ENCODE measurements around the gene MBP. TPM values are rescaled to one million over a fixed set of nuclear protein-coding genes. Genes with fewer than 3 reads are reported as not detected.

Gene MBP
- total RNA-seq, 1 experiment from 2014 or later, result 88.8 TPM

- in situ Hi-C loops (cut with HindIII; ENCODE audit: low pct_unique_long_range_greater_than_20kb, low sequenced_read_pairs), result no loop called here
- DNase-seq (ENCODE audit: low read depth, low spot score), result no peak
- CTCF ChIA-PET, result interaction anchor here (0.6 to 0.7 kb wide), 2 partner anchors 96 to 192 kb away, joined by 3 to 32 read pairs; no protein-coding TSS in a partner anchor
Measured at GRCh38 chr18:77015771-77016710, 116.5 kb downstream of the MBP start.

GRCh38 chr18:77015169-77015568 lies 117.4 kb downstream of the MBP start:
- ATAC-seq, result no peak
- CTCF ChIA-PET, result interaction anchor here (0.7 kb wide), 1 partner anchor 191 kb away, joined by 3 read pairs; no protein-coding TSS in a partner anchor

More at GRCh38 chr18:77015771-77016710, 116.5 kb downstream of the MBP start:
- Histone ChIP-seq H3K27me3 (ENCODE audit: control insufficient read depth, insufficient read depth, low read length) (no peaks in the 10 kb centered on the region), H3K9me3 (ENCODE audit: control insufficient read depth, insufficient read depth, low read depth, low read length) (no peaks in the 10 kb centered on the region), H3K27ac (ENCODE audit: low read length) (no peak overlapping the region), H3K4me3 (ENCODE audit: low read depth in 2 of 2, low read length in 2 of 2) (no peak overlapping the region), H3K36me3 (ENCODE audit: control insufficient read depth, insufficient read depth, low read length) (no peaks in the 10 kb centered on the region), H3K4me1 (ENCODE audit: control insufficient read depth, insufficient read depth, low read length) (no peaks in the 10 kb centered on the region; the same call in 1 of the 2 replicates)
- BruUV-seq (replicated peaks), result TSS peak; percentile 53
- intact Hi-C loops (cut with micrococcal nuclease; ENCODE audit: unreplicated experiment), result no loop called here
- TF ChIP-seq SIN3A (IDR thresholded peaks at IDR 0.05; ENCODE audit: borderline replicate concordance, insufficient read depth, low read depth, low read length), result no peak
- TF ChIP-seq REST (IDR thresholded peaks at IDR 0.05; ENCODE audit: insufficient read depth in 1 of 2, low read depth in 2 of 2, low read length in 1 of 2), result no peak
- TF ChIP-seq, protein P1, sequence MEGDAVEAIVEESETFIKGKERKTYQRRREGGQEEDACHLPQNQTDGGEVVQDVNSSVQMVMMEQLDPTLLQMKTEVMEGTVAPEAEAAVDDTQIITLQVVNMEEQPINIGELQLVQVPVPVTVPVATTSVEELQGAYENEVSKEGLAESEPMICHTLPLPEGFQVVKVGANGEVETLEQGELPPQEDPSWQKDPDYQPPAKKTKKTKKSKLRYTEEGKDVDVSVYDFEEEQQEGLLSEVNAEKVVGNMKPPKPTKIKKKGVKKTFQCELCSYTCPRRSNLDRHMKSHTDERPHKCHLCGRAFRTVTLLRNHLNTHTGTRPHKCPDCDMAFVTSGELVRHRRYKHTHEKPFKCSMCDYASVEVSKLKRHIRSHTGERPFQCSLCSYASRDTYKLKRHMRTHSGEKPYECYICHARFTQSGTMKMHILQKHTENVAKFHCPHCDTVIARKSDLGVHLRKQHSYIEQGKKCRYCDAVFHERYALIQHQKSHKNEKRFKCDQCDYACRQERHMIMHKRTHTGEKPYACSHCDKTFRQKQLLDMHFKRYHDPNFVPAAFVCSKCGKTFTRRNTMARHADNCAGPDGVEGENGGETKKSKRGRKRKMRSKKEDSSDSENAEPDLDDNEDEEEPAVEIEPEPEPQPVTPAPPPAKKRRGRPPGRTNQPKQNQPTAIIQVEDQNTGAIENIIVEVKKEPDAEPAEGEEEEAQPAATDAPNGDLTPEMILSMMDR (IDR thresholded peaks at IDR 0.05), result no peak
- TF ChIP-seq POLR2AphosphoS5 (IDR thresholded peaks at IDR 0.05; ENCODE audit: low read depth, low read length), result no peak
- no peak for TF ChIP-seq TCF7L2 (IDR thresholded peaks at IDR 0.05; ENCODE audit: low read depth, low read length)
- no peak for ATAC-seq
- POLR2A ChIA-PET, result interaction anchor here (0.8 kb wide), 1 partner anchor 81 kb away, joined by 4 read pairs; no protein-coding TSS in a partner anchor

More at GRCh38 chr18:77015169-77015568, 117.4 kb downstream of the MBP start:
- Histone ChIP-seq H3K9me3 (ENCODE audit: control insufficient read depth, insufficient read depth, low read depth, low read length) (no peaks in the 10 kb centered on the region), H3K27me3 (ENCODE audit: control insufficient read depth, insufficient read depth, low read length) (no peaks in the 10 kb centered on the region), H3K4me1 (ENCODE audit: control insufficient read depth, insufficient read depth, low read length) (no peaks in the 10 kb centered on the region; the same call in 1 of the 2 replicates), H3K36me3 (ENCODE audit: control insufficient read depth, insufficient read depth, low read length) (no peaks in the 10 kb centered on the region), H3K4me3 (ENCODE audit: low read depth in 2 of 2, low read length in 2 of 2) (no peak overlapping the region), H3K27ac (ENCODE audit: low read length) (no peak overlapping the region)
- DNase-seq (ENCODE audit: low read depth, low spot score), result no peak
- TF ChIP-seq, protein P1 (IDR thresholded peaks at IDR 0.05), result no peak
- TF ChIP-seq REST (IDR thresholded peaks at IDR 0.05; ENCODE audit: insufficient read depth in 1 of 2, low read depth in 2 of 2, low read length in 1 of 2) (no peak), TCF7L2 (IDR thresholded peaks at IDR 0.05; ENCODE audit: low read depth, low read length) (no peak), POLR2AphosphoS5 (IDR thresholded peaks at IDR 0.05; ENCODE audit: low read depth, low read length) (no peak), SIN3A (IDR thresholded peaks at IDR 0.05; ENCODE audit: borderline replicate concordance, insufficient read depth, low read depth, low read length) (no peak)
- POLR2A ChIA-PET, result interaction anchor here (0.8 kb wide), 1 partner anchor 82 kb away, joined by 4 read pairs; no protein-coding TSS in a partner anchor
- no TSS peak for BruUV-seq (replicated peaks)
- in situ Hi-C loops (cut with HindIII; ENCODE audit: low pct_unique_long_range_greater_than_20kb, low sequenced_read_pairs) (no loop called here), intact Hi-C loops (cut with micrococcal nuclease; ENCODE audit: unreplicated experiment) (no loop called here)
